CD8-positive, alpha-beta memory T cell (primary cell): ENCODE data around the gene GTF2E1. TPM values are rescaled to one million over a fixed set of nuclear protein-coding genes. Genes with fewer than 3 reads are reported as not detected.
"Not testable (repeated sequence)": the region's sequence is repeated elsewhere in the genome, so short reads cannot be mapped to it uniquely, and the experiment has no call there.

ENCODE experiments used
- CTCF ChIA-PET: fragments of 350-600 bp; sonication (Branson Sonifier 250); formaldehyde crosslinking; loops from one replicate; lab custom pipeline; 2021; ENCODE audit warnings: antibody characterized with exemption; lab: Charles Lee
- POLR2A ChIA-PET: fragments of 350-600 bp; sonication (Branson Sonifier 250); formaldehyde crosslinking; loops from one replicate; lab custom pipeline; 2021; ENCODE audit warnings: antibody characterized with exemption; lab: Charles Lee
- DNase-seq, 5 donors: peaks; one replicate each; pipeline versions ENCODE4 v3.0.0 to v3.0.0-alpha.2; 2020 to 2022; ENCODE audit warnings: mixed read lengths in 1 of 5
- H3K27ac ChIP-seq: one replicate; pipeline ENCODE4 v1.7.0; 2013; ENCODE audit warnings: low read depth, mild to moderate bottlenecking, low read length, moderate library complexity
- H3K27me3 ChIP-seq: 2 replicates; pipeline ENCODE4 v1.7.0; 2013; ENCODE audit warnings: low read length, mild to moderate bottlenecking; ENCODE audit not compliant: insufficient read depth, poor library complexity, severe bottlenecking
- H3K36me3 ChIP-seq: 2 replicates; pipeline ENCODE4 v1.7.0; 2013; ENCODE audit warnings: mild to moderate bottlenecking, low read length, moderate library complexity; ENCODE audit not compliant: insufficient read depth
- H3K4me1 ChIP-seq: 2 replicates; pipeline ENCODE4 v1.7.0; 2013; ENCODE audit warnings: mild to moderate bottlenecking, low read length, moderate library complexity; ENCODE audit not compliant: insufficient read depth
- H3K4me3 ChIP-seq: 2 replicates; pipeline ENCODE4 v1.7.0; 2013; ENCODE audit warnings: mild to moderate bottlenecking, low read length
- H3K9me3 ChIP-seq: 2 replicates; pipeline ENCODE4 v1.7.0; 2013; ENCODE audit warnings: mild to moderate bottlenecking, low read length
- H3K27ac Mint-ChIP-seq, 8 donors: one replicate each; pipeline ENCODE4 v1.8.0; 2020 to 2021; ENCODE audit warnings: mixed read lengths in 8 of 8, mild to moderate bottlenecking in 6 of 8, inconsistent platforms in 3 of 8, moderate library complexity in 3 of 8
- H3K27me3 Mint-ChIP-seq, 2 donors: one replicate each; pipeline ENCODE4 v1.8.0; 2020 to 2021; ENCODE audit warnings: mixed read lengths in 2 of 2, mild to moderate bottlenecking in 1 of 2, moderate library complexity in 1 of 2
- H3K36me3 Mint-ChIP-seq, 3 donors: one replicate each; pipeline ENCODE4 v1.8.0; 2020 to 2021; ENCODE audit warnings: mixed read lengths in 3 of 3, inconsistent platforms in 1 of 3, mild to moderate bottlenecking in 1 of 3
- H3K4me1 Mint-ChIP-seq, 3 donors: one replicate each; pipeline ENCODE4 v1.8.0; 2020 to 2021; ENCODE audit warnings: mixed read lengths in 3 of 3, inconsistent platforms in 1 of 3, mild to moderate bottlenecking in 1 of 3
- H3K4me3 Mint-ChIP-seq, 7 donors: one replicate each; pipeline ENCODE4 v1.8.0; 2020 to 2021; ENCODE audit warnings: mixed read lengths in 7 of 7, mild to moderate bottlenecking in 6 of 7, moderate library complexity in 4 of 7, inconsistent platforms in 2 of 7
- H3K9me3 Mint-ChIP-seq, 5 donors: one replicate each; pipeline ENCODE4 v1.8.0; 2020 to 2022; ENCODE audit warnings: mixed read lengths in 5 of 5, mild to moderate bottlenecking in 3 of 5, moderate library complexity in 2 of 5, inconsistent platforms in 1 of 5
- polyA plus RNA-seq: library from polyadenylated mRNA; unstranded; fragments of 300-500 nt; fragmentation: Illumina TruSeq; gene quantifications from one replicate; pipeline ENCODE4 v1.2.3, GENCODE V29; 2021
- total RNA-seq, 2 experiments: library from RNA; stranded (reverse); gene quantifications; one replicate each; pipeline ENCODE4 v1.2.3, GENCODE V29; 2021

Gene GTF2E1
- total and polyA plus RNA-seq, 3 experiments from 2014 or later = 14.3 to 27.8 (median 25.9) TPM

- POLR2A ChIA-PET = not testable (repeated sequence)
- H3K4me1 Mint-ChIP-seq = peaks cover 64 to 83% (median 77%) of the 10 kb centered on the region in 3 donors
Observed at GRCh38 chr3:120758551-120758950, 16.0 kb downstream of the GTF2E1 start.

GRCh38 chr3:120762615-120763014, 20.1 kb downstream of the GTF2E1 start:
- H3K36me3 Mint-ChIP-seq = peaks cover 4 to 16% (median 16%) of the 10 kb centered on the region in 3 donors
- no peak overlapping the region for H3K27ac Mint-ChIP-seq
- H3K27me3 Mint-ChIP-seq = peaks cover 0 to 2% of the 10 kb centered on the region in 2 donors
- ChIA-PET POLR2A (no interaction called here), CTCF (no interaction called here)
- H3K4me1 ChIP-seq = no peaks in the 10 kb centered on the region
- no peaks in the 10 kb centered on the region for H3K27me3 ChIP-seq
- peaks cover 67 to 86% (median 85%) of the 10 kb centered on the region in 3 donors for H3K4me1 Mint-ChIP-seq
- H3K36me3 ChIP-seq = no peaks in the 10 kb centered on the region
- H3K9me3 Mint-ChIP-seq = peaks cover 0 to 3% (median 0%) of the 10 kb centered on the region in 5 donors
- no peaks in the 10 kb centered on the region for H3K9me3 ChIP-seq
- H3K4me3 Mint-ChIP-seq = no peak overlapping the region
- H3K27ac ChIP-seq = no peak overlapping the region
- no peak for DNase-seq
- H3K4me3 ChIP-seq = no peak overlapping the region

More at GRCh38 chr3:120758551-120758950, 16.0 kb downstream of the GTF2E1 start:
- H3K36me3 ChIP-seq, H3K4me3 Mint-ChIP-seq, CTCF ChIA-PET, DNase-seq, H3K9me3 ChIP-seq, H3K4me1 ChIP-seq, H3K27ac ChIP-seq, H3K27me3 ChIP-seq, H3K27ac Mint-ChIP-seq, H3K27me3 Mint-ChIP-seq, H3K4me3 ChIP-seq, H3K9me3 Mint-ChIP-seq: not testable (repeated sequence)
- H3K36me3 Mint-ChIP-seq = peaks cover 17 to 42% (median 28%) of the 10 kb centered on the region in 3 donors

- H3K4me3 Mint-ChIP-seq = no peak overlapping the region
- ChIA-PET CTCF (no interaction called here), POLR2A (no interaction called here)
- H3K9me3 ChIP-seq = no peaks in the 10 kb centered on the region
- peaks cover 71 to 92% (median 86%) of the 10 kb centered on the region in 3 donors for H3K4me1 Mint-ChIP-seq
- no peak overlapping the region for H3K27ac ChIP-seq
- H3K36me3 Mint-ChIP-seq = peaks cover 4 to 15% (median 13%) of the 10 kb centered on the region in 3 donors
- no peak overlapping the region for H3K4me3 ChIP-seq
- no peaks in the 10 kb centered on the region for H3K36me3 ChIP-seq
- DNase-seq = no peak
- H3K9me3 Mint-ChIP-seq = peaks cover 0 to 3% (median 0%) of the 10 kb centered on the region in 5 donors
- H3K27me3 Mint-ChIP-seq = peaks cover 0 to 2% of the 10 kb centered on the region in 2 donors
- H3K27me3 ChIP-seq = no peaks in the 10 kb centered on the region
- H3K27ac Mint-ChIP-seq = peak overlapping the region in 3 of 8 donors; percentile 8 to 60 (median 25)
- no peaks in the 10 kb centered on the region for H3K4me1 ChIP-seq
Observed at GRCh38 chr3:120763601-120764000, 21.1 kb downstream of the GTF2E1 start.

GRCh38 chr3:120764206-120764605, 21.7 kb downstream of the GTF2E1 start:
- no peaks in the 10 kb centered on the region for H3K36me3 ChIP-seq
- H3K4me3 Mint-ChIP-seq = no peak overlapping the region
- CTCF ChIA-PET = no interaction called here
- peak overlapping the region in 1 of 8 donors; percentile 64 for H3K27ac Mint-ChIP-seq
- H3K36me3 Mint-ChIP-seq = peaks cover 0 to 11% (median 7%) of the 10 kb centered on the region in 3 donors
- POLR2A ChIA-PET = no interaction called here
- no peak overlapping the region for H3K27ac ChIP-seq
- H3K4me1 Mint-ChIP-seq = peaks cover 70 to 91% (median 83%) of the 10 kb centered on the region in 3 donors
- peaks cover 0 to 2% of the 10 kb centered on the region in 2 donors for H3K27me3 Mint-ChIP-seq
- DNase-seq = no peak
- no peak overlapping the region for H3K4me3 ChIP-seq
- no peaks in the 10 kb centered on the region for H3K9me3 ChIP-seq
- H3K27me3 ChIP-seq = no peaks in the 10 kb centered on the region
- H3K4me1 ChIP-seq = no peaks in the 10 kb centered on the region
- no peaks in the 10 kb centered on the region for H3K9me3 Mint-ChIP-seq

- Histone ChIP-seq H3K36me3 (peaks cover 7% of the 10 kb centered on the region), H3K9me3 (no peaks in the 10 kb centered on the region), H3K27ac (no peak overlapping the region), H3K27me3 (no peaks in the 10 kb centered on the region), H3K4me1 (no peaks in the 10 kb centered on the region), H3K4me3 (no peak overlapping the region)
- Mint-ChIP-seq H3K4me3 (no peak overlapping the region), H3K27ac (peak overlapping the region in 1 of 8 donors; percentile 0), H3K9me3 (no peaks in the 10 kb centered on the region), H3K27me3 (no peaks in the 10 kb centered on the region), H3K36me3 (peaks cover 2 to 16% (median 5%) of the 10 kb centered on the region in 3 donors), H3K4me1 (peaks cover 56 to 80% (median 73%) of the 10 kb centered on the region in 3 donors)
- POLR2A ChIA-PET = no interaction called here
- CTCF ChIA-PET = interaction anchor here (0.7 to 1.4 kb wide), 2 partner anchors 22 to 29 kb away, joined by 3 to 5 read pairs; no protein-coding TSS in a partner anchor
- no peak for DNase-seq
Observed at GRCh38 chr3:120765830-120766493, 23.4 kb downstream of the GTF2E1 start.

GRCh38 chr3:120766576-120766975, 24.0 kb downstream of the GTF2E1 start:
- Histone ChIP-seq H3K9me3 (no peaks in the 10 kb centered on the region), H3K27me3 (no peaks in the 10 kb centered on the region), H3K27ac (no peak overlapping the region), H3K36me3 (peaks cover 7% of the 10 kb centered on the region), H3K4me3 (no peak overlapping the region), H3K4me1 (no peaks in the 10 kb centered on the region)
- peaks cover 52 to 74% (median 70%) of the 10 kb centered on the region in 3 donors for H3K4me1 Mint-ChIP-seq
- no peak for DNase-seq
- ChIA-PET POLR2A (no interaction called here), CTCF (no interaction called here)
- H3K27me3 Mint-ChIP-seq = no peaks in the 10 kb centered on the region
- no peaks in the 10 kb centered on the region for H3K9me3 Mint-ChIP-seq
- H3K4me3 Mint-ChIP-seq = no peak overlapping the region
- H3K36me3 Mint-ChIP-seq = peaks cover 3 to 21% (median 5%) of the 10 kb centered on the region in 3 donors
- H3K27ac Mint-ChIP-seq = peak overlapping the region in 3 of 8 donors; percentile 0 to 38 (median 2)

- Histone ChIP-seq H3K4me1 (no peaks in the 10 kb centered on the region), H3K27ac (no peak overlapping the region), H3K36me3 (peaks cover 7% of the 10 kb centered on the region), H3K9me3 (no peaks in the 10 kb centered on the region), H3K27me3 (no peaks in the 10 kb centered on the region), H3K4me3 (no peak overlapping the region)
- peaks cover 49 to 72% (median 71%) of the 10 kb centered on the region in 3 donors for H3K4me1 Mint-ChIP-seq
- no peaks in the 10 kb centered on the region for H3K9me3 Mint-ChIP-seq
- no peaks in the 10 kb centered on the region for H3K27me3 Mint-ChIP-seq
- peaks cover 2 to 26% (median 5%) of the 10 kb centered on the region in 3 donors for H3K36me3 Mint-ChIP-seq
- ChIA-PET POLR2A (no interaction called here), CTCF (no interaction called here)
- no peak overlapping the region for H3K4me3 Mint-ChIP-seq
- no peak overlapping the region for H3K27ac Mint-ChIP-seq
- DNase-seq = no peak
Observed at GRCh38 chr3:120767106-120767505, 24.6 kb downstream of the GTF2E1 start.

- no peak for DNase-seq
- peak overlapping the region in 3 of 8 donors; percentile 6 to 29 (median 9) for H3K27ac Mint-ChIP-seq
- CTCF ChIA-PET = no interaction called here
- POLR2A ChIA-PET = no interaction called here
- Histone ChIP-seq H3K27ac (no peak overlapping the region), H3K9me3 (no peaks in the 10 kb centered on the region), H3K27me3 (no peaks in the 10 kb centered on the region), H3K4me1 (no peaks in the 10 kb centered on the region), H3K4me3 (no peak overlapping the region), H3K36me3 (peaks cover 7% of the 10 kb centered on the region)
- no peak overlapping the region for H3K4me3 Mint-ChIP-seq
- peaks cover 0 to 33% (median 8%) of the 10 kb centered on the region in 3 donors for H3K36me3 Mint-ChIP-seq
- no peaks in the 10 kb centered on the region for H3K9me3 Mint-ChIP-seq
- peaks cover 32 to 55% (median 54%) of the 10 kb centered on the region in 3 donors for H3K4me1 Mint-ChIP-seq
- no peaks in the 10 kb centered on the region for H3K27me3 Mint-ChIP-seq
Observed at GRCh38 chr3:120769436-120769835, 26.9 kb downstream of the GTF2E1 start.
